Middle frontal gyrus (tissue), 1 donor: ENCODE results near the gene MUC12.
"Not testable (repeated sequence)": the region's sequence is repeated elsewhere in the genome, so short reads cannot be mapped to it uniquely, and the experiment has no call there.

Experiments
- DNase-seq: peaks from one replicate; pipeline ENCODE4 v3.0.0-alpha.2; 2015; ENCODE audit warnings: low spot score; ENCODE audit errors: extremely low spot score

Gene MUC12

GRCh38 chr7:101058355-101058754 lies 89.0 kb downstream of the MUC12 start:
- no peak for DNase-seq

DNA sequence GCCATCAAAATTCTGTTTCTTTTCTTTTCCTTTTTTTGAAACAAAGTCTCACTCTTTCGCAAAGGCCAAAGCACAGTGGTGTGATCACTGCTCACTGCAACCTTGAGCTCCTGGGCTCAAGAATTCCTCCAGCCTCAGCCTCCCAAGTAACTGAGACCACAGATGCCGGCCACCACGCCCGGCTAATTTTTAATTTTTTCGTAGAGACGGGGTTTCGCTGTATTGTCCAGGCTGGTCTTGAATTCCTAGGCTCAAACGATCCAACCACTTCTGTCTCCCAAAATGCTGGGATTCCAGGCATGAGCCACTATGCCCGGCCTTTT lies 90.2 kb downstream of the MUC12 start:
- no peak for DNase-seq

- no peak for DNase-seq
These were observed 91.6 kb downstream of the MUC12 start for GRCh38 chr7:101060992-101061391.

GRCh38 chr7:101064176-101064550 lies 94.8 kb downstream of the MUC12 start:
- not testable (repeated sequence) for DNase-seq

DNA sequence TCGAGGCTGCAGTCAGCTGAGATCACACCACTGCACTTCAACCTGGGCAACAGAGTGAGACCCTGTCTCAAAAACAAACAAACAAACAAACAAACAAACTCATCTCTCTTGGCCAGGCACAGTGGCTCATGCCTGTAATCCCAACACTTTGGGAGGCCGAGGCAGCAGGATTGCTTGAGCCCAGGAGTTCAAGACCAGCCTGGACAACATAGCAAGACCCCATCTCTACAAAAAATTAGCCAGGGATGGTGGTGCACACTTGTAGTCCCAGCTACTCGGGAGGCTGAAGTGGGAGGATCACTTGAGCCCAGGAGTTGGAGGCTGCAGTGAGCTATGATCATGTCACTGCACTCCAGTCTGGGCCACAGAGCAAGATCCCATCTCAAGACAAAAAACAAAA lies 95.8 kb downstream of the MUC12 start:
- not testable (repeated sequence) for DNase-seq

- DNase-seq, result no peak
These were observed 96.9 kb downstream of the MUC12 start for GRCh38 chr7:101066141-101066832.

DNA sequence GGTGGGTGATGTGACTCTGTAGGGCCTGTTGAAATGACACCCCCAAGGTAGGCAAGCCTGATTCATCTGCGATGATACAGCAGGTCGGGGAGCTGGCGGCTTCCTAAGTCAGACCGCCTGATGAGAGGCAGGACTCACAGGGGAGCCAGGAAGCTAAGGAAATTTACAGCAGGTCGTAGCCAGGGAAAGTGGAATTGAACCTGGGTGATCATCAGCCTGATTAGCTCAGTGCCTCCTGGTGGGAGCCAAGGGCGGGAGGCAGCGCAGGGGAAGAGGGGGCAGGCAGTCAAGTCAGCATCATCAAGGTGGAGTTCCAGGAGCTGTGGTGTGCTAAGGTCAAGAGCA lies 97.4 kb downstream of the MUC12 start:
- no peak for DNase-seq

GRCh38 chr7:101068401-101068800 lies 99.0 kb downstream of the MUC12 start:
- no peak for DNase-seq
